Measurements from ENCODE around the gene ASPSCR1.
A peak's percentile ranks its signal among the peaks of the same experiment; 100 is the strongest.
"Not testable (repeated sequence)": the region's sequence is repeated elsewhere in the genome, so short reads cannot be mapped to it uniquely, and the experiment has no call there.

Gene ASPSCR1

DNA sequence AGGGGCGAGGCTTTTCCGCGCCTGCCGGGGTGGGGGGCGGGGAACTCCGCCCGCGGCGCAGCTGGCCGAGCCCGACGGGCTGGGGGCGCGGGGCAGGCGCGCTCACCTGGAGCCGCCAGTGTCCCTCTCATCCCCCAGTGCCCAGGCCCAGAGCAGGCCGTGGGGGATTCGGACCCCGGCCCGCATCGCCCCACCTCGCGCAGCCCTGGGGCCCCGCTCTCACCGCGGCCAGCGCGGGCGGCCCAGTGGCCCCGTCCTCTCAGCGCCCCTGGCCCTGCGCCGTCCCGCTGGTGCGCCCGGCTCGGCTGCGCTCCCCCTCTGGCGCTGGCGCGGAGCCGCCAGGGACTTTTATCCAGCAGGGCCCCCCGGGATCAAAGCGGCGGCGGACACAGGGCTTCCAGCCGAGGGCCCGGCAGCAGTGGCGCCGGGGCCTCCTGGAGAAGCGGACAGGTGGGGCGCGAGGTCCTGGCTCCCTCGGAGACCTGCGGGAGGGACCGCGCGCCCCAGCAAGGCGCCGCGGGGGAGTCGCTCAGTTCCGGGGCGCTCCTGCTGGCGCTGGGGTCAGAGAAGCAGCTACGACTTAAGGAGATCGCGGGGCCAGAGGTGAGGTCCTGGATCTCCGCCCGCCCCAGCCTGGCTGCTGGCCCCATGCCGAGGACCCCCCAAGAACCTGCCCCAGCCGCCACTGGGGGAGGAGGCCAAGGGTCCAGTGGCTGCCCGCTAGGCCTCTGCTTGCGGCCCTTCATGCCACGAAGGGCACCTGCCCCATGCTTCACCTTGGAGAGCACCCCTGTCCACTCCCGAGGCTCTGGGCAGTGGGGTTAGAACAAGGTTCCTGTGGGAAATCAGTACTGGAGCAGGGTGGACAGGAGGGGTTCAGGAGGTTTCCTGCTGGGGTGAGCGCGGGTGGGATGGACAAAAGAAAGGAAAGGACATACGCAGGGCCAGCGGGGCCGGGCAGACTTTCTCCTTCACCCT is 15.6 kb upstream of the ASPSCR1 start:
- peak; percentile 36 for DNase-seq

DNA sequence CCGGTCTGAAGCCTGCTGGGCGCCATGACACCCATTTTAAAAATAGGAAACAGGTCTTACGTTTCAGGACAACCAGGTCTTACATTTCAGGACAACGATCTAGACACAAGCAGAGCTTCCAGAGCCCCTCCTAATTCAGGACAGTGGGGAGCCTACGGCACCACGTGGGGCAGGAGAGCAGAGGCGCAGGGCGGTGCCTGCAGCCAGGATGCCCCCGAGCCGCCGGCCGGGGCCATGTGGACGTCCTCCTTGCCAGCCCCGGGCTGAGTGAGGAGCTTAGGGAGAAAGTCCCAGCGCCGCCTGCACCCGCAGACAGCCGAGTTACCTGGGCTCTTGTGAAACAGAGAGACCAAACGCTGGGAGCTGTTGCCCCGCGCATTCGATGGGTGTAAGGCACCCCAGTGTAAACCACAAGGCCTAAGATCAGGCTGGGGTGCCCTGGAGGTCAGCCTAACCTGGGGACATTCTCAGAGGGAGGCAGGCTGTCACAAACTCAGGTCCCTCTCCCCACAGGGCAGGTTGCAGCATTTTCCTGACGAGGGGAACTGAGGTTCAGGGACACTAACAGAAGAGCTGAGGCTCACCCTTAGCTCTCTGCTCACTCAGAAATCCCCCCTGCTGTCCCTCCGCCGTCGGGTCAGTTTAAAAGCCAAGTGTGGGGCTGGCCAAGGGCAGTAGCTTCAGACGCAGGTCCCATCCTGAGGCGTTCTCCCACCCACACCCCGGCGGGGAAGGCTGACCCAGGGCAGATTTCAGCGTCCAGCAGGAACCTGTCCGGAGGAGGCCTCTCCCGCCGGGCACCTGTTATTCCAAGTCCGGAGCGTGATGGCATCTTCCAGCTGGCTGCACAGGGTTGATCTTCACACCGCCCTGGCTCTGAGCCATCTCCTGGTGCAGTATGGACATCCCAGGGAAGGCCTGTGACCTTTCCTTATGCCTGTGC is 14.7 kb upstream of the ASPSCR1 start:
- DNase-seq = no peak

DNA sequence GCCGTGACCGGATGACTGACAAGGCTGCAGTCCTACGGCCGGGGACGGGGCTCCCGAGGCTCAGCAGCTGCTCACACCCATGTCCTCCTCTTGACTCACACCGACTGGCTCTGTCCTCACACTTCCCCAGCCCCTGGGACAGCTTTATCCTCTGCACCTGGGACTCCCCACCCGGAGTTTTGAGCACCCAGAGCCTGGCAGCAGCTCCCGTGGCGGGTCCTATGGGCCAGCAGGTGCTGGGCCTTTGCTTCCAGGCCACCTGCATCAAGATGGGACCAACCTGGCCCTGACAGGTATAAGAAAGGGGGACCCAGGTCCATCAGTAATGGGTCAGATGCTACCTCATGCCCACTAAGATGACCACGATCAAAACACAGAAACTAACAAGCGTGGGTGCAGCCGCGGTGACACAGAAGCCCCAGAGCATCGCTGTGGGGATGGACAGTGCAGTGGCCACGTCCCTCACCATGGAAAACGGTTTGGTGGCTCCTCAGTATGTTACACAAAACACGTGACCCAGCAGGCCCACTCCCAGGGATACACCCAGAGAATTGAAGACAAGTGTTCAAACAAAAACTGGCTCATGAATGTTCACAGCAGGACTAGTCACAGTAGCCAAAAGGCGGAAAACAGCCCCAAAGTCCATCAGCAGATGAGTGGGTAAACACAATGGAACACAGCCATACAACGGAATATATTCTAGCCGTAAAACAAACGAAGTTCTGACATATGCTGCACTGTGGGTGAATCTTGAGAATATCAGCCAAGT is 13.2 kb upstream of the ASPSCR1 start:
- DNase-seq = no peak

DNA sequence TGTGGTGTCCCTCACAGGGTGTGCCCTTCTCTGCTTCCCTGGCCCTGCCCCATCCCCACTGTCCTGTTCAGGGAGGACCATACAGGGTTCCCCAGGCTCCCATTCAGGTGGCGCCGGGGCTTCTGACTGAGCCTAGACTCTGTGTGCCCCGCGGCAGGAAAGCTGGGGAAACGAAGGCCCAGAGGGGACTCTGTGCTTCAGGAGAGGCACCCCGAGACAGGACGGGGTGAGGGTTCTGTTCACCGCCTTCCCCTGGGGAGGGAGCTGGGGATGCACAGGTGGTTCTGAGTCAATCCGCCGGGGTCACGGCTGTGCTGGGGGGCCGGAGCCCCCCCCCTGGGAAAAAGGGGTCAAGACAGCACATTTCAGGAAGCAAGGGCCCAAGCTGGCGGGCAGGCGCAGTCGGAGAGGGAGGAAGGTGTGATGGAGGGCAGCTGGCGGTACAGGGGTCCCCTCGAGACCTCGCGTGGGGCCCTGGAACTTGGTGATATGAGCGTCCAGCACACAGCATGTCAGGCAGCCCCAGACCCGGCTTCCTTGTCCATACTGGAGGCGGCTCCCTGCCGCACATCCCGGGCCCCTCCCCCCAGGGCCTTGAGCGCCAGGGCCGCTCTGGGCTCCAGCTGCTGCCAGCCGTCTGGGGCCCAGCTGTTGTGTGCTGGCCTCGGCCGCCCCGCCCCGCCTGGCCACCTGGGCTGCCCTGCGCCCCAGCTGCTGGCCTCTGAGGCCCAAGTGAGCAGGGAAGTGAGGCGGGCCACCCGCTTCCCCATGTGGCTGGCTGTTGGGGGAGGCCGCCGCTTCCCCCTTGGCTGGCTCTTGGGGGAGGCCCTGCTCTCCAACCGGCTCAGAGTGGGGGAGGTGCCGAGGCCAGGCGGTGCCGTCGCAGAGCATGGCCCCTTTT is 10.8 kb upstream of the ASPSCR1 start:
- DNase-seq = no peak

DNA sequence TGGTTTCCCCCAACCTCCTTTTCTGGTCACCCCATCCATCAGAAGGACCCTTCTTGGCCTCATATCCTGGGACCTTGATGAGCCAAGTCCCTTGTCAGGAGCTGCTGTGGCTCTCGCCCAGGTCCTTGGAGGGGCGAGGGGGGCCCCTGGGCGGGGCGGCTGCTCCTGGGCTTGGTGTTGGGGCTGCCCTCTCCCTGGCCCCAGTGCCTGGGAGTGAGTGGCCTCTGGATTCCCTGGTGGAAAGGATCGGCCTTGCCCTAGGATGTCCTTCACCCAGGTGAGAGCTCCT is 10.2 kb upstream of the ASPSCR1 start:
- DNase-seq = no peak

DNA sequence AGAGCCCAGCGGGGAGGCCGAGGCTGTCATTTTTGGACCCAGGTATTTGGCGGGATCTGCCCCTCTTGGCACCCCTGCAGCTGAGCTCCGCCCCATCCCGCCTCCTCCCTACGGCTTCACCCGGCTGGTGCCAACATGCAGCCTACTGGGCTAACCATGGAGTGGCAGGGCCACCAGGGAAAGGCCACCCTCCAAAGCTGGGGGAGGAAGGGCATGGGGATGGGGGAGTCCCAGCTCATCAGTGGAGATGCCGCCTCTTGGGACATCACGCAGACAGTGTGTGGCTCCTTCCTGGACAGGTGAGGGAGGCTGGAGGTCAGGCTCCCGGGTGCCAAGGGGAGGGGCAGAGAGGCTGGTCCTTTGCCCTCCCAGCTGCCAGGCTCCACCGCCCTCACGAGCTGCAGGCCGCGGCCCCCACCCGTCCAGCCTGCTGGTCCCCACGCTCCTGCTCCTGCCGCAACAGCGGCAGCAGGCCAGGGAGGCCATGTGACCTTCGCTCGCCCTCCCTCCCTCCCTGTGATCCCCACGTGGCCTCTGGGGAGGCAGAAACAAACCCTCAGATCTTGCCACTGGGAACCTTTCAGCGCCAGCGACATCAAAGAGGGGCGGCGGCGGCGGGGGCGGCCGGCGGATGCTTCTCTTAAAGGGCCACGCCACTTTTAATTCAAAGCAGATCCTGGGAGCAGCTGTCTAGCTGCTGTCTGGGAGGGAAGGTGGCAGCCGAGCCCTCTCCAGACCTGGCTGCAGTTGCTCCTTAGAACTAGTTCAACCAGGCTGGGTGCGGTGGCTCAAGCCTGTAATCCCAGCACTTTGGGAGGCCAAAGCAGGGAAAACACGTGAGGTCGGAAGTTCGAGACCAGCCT is 9.7 kb upstream of the ASPSCR1 start:
- DNase-seq = peak; percentile 86

DNA sequence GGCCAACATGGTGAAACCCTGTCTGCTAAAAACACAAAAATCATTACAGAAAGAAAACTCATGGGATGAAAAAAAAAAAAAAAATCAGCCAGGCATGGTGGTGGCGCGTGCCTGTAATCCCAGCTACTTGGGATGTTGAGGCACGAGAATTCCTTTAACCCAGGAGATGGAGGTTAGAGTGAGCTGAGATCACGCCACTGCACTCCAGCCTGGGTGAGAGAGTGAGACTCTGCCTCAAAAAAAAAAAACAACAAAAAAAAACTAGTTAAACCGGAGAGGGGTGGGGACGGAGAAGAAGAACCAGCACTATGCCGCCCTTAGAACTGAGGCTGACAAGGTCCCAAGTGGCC is 9.1 kb upstream of the ASPSCR1 start:
- DNase-seq = no peak

DNA sequence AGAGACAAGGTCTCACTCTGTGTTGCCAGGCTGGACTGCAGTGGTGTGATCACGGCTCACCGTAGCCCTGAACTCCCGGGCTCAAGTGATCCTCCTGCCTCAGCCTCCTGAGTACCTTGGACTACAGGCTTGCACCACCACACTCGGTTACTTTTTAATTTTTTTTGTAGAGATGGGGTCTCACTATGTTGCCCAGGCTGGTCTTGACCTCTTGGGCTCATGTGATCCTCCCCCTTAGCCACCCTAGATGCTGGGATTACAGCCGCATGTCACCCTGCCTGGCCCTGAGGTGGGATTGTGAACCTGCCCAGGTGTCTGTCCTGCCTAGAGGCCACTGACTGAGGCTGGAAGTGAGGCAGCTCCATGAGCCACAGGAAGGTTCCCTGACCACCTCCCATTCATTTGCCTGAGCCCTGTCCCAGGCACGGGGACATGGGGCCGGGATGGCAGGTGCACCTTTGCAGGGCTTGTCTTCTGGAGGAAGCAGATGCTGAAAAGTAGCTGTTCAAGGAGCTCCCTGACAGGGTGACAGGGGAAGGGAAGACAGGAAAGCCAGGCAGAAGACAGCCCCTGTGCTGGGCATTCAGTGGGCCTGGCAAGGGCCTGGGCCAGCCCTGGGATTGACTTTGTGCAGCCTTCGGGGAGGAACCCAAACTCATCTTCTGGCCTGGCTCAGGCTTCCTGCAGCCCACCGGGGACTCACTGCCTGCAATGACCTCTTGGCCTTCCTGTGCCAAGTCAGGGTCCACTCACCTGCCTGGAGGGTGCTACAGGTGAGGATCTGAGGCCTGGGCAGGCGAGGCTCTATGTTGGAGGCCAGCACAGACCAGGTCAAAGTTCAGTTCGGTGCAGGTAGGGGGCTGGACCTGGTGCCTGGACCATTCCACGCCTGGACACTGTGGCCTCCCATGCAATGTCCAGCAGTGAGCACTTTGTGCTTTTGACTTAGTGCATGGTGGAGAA is 8.3 kb upstream of the ASPSCR1 start:
- no peak for DNase-seq

DNA sequence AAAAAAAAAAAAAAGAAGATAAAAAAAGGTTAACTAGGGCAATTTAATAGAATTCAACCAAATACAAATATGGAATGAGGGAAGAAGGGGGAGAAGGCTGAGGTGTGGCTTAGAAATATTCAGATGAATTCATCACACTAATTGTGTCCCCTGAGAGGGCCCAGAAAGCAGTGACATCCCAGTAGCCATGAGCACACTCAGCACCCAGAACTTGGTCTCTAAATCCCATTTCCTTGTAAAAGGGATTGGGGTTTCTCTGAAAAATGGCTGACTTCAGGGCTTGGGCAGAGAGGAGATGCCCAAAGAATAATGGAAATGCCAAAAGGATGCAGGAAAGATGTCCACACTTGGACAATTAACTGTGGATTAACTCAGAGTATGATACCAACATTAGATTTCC is 4.0 kb upstream of the ASPSCR1 start:
- no peak for DNase-seq

DNA sequence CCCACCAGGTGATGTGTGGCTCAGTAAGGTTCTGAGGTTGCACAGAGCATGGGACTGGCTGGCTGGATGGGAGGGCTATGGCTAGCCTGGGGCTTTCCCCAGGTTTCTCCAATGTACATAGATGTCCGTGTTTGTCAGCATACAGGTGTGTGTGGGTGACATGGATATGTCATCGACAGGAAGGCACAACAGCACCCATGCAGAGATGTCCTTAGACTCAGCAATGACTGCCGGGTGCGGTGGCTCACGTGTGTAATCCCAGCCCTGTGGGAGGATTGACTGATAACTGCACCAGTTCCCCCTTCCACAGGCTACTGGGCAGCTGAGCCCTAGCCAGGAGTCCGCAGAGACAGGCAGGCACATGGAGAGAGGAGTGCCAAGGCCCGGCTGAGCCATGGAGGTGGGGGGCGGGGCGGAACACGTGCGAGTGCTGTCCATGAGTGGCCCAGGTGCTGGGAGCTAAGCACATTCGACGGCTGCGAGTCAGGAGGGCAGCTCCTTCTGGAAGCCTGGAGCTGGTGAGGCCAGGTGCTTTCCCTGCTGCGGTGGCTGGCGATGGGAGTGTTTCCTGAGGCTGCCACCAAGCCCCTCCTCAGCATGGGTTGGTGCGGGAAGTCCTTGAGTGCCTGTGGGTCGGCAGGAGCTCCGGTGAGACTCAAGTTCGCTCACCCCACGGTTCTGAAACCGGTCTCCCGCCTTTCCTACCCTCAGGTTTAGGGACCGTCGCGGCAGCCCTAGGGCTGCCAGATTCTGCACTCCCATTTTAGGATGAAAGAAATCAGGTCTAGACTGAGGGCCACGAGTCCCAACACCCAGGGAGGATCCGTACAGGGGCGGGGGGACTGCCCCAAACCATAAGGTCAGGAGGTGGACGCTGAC is 858 bp upstream of the ASPSCR1 start:
- DNase-seq = no peak

DNA sequence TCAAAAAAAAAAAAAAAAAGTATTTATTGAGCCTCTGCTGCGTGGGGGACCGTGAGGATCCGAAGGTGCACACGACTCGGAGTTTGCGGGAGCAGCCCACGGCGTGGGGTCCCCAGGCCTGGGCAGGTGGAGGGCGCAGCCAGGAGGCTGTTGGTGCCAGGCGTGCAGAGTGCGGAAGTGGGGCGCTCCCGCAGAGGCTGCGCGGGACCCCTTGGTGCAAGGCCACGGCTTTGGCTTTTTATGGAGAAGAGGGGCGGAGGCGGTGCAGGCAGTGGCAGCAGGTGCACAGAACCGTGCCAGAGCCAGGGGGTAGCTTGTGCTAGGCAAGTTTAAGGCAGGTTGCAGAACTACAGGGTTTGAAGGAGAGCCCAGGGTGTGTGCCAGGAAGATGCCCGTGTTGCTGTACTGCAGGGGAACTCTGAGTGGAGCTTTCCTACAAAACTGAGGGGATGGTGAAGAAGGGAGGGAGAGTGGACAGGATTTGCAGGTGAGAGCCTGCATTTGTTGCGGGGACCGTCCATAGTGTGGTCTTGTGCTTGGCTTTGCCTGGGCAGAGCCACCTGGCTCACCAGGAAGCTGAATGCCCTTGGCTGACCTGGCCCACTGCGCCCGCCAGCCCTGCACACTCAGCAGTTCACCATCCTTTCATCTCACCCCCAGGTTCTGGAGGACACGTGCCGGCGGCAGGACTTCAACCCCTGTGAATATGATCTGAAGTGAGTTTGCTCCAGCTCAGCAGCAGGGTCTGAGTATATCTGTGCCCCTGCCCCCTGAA is 1.3 kb downstream of the ASPSCR1 start:
- no peak for DNase-seq

DNA sequence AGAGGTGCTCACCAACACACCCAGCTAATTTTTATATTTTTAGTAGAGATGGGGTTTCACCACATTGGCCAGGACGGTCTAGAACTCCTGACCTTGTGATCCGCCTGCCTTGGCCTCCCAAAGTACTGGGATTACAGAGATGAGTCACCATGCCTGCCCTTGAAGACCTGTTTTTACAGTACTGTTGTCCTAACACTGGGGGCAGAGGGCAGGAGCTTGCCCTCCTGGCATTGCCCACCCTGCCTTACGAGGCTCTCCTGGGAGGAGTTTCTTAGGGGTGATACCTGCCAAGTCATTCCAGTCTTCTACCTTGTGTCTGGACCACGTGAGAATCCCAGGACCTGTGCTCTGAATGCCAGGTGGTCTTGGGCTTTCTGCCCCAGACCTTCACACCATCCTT is 2.7 kb downstream of the ASPSCR1 start:
- no peak for DNase-seq

DNA sequence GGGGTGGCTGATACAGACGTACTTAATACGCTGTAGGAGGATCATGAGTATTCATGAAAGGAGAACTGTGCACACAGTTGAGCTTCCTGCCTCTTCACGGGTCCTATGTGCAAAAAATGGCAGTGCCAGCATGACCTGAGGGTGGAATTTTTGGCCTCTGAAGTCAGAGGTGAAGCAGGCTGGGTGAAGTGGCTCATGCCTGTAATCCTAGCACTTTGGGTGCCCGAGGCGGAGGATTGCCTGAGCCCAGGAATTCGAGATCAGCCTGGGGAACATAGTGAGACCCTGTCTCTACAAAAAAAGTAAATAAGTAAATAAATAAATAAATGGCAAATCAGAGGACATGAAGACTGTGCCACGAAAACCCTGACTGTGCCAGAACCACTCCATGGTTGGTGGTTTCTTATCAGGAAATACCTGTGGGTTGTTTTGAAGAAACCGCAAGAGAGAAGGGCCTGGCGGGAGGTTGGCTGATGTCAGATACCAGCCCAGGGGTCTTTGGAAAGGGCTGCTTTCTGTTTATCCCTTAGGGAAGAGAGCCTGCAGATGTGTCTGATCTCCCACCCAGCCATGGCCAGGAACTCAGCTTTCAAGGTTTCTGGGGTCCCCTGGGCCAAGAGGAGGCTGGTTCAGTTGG is 3.4 kb downstream of the ASPSCR1 start:
- DNase-seq = no peak

DNA sequence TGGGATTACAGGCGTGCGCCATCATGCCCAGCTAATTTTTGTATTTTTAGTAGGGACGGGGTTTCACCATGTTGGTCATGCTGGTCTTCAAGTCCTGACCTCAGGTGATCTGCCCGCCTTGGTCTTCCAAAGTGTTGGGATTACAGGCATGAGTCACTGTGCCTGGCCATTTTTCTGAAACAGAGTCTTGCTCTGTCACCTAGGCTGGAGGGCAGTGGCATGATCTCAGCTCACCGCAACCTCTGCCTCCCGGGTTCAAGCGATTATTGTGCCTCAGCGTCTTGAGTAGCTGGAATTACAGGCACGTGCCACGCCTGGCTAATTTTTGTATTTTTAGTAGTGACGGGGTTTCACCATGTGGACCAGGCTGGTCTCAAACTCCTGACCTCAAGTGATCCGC is 4.1 kb downstream of the ASPSCR1 start:
- DNase-seq = not testable (repeated sequence)

DNA sequence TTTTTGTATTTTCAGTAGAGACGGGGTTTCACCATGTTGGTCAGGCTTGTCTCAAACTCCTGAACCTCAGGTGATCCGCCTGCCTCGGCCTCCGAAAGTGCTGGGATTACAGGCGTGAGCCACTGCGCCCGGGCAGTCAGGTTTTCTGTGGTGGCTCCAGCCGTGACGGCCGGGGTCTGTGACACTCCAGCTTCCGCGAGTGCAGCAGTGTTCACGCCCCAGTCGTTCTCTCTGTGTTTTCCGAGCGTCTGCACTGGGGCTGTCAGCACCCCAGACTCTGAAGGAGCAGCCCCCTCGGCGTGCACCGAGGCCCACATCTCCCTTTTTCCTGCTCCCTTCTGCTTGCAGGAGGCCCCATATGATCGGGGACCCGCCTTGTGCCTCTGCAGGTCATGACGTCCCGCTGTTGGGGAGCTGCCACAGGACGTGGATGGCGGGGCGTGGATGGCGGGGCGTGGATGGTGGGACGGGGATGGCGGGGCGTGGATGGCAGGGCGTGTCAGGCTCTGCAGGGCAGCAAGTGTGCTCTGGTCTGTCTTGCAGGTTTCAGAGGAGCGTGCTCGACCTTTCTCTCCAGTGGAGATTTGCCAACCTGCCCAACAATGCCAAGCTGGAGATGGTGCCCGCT is 5.7 kb downstream of the ASPSCR1 start:
- no peak for DNase-seq

DNA sequence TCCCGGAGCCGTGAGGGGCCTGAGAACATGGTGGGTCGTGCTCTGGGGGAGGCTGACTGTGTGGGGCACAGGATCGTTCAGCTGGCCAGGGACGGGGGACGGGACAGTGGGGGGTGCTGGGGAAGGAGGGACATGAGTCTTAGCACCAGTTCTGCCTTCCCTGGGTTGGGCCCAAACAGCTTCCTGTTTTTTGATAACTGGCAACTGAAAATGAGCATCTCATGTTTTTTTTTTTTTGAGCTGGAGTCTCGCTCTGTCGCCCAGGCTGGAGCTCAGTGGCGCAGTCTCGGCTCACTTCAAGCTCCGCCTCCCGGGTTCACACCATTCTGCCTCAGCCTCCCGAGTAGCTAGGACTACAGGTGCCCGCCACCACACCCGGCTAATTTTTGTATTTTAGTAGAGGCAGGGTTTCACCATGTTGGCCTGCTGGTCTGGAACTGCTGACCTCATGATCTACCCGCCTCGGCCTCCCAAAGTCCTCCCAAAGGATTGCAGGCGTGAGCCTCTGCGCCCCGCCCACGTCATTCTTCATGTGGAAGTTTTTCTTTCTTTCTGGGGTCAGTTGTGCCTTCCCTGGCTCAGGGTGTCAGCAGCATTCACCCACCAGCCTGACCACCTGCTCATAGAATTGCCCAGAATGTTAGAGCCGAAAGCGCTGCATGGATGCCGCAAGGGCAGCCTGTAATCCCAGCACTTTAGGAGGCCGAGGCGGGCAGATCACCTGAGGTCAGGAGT is 6.4 kb downstream of the ASPSCR1 start:
- DNase-seq = no peak

Data from activated T-cell treated with anti-CD3 and anti-CD28 coated beads, Interleukin-2, amount 50 U/mL, for 1 hour (primary cell).